HG03196 (cell line): ENCODE data around the gene THADA.

Source experiments
- ATAC-seq: cut with Tn5 transposase; IDR thresholded peaks from one replicate; pipeline ENCODE4 v1.9.1; 2021; ENCODE audit not compliant: unreplicated experiment

The THADA gene

DNA sequence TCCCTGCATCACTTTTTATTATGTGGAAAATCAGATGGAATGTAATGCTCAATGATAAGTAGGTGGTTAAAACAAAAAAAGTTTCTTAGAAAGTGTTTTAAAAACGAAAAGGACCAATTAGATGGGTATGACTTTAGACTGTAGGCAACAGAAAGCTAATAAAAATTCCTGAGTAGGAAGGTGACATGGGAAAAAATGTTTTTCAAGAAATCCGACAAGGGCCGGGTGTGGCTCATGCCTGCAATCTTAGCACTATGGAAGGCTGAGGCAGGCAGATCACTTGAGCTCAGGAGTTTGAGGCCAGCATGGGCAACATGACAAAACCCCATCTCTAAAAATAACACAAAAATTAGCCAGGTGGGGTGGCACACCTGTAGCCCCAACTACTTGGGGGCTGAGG, 126.1 kb downstream of the THADA start:
- no peak for ATAC-seq

DNA sequence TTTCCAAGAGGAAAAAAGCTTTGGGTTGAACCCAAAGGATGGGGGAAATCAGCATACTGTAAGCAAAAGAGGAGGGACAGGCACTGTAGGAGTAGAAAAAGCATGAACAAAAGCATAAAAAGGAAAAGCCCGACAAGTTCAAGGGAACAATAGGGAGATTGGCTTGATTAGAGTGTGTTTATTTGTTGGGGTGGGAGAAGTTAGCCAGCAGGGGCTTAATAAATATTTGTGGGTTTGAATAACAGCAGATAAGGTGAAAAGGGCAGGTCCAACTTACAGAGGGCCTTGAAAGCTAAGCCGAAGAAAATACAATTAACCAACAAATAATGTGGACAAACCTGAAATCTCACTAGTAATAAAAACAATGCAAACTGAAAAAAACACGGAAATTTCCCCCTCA, 126.7 kb downstream of the THADA start:
- ATAC-seq, result no peak

DNA sequence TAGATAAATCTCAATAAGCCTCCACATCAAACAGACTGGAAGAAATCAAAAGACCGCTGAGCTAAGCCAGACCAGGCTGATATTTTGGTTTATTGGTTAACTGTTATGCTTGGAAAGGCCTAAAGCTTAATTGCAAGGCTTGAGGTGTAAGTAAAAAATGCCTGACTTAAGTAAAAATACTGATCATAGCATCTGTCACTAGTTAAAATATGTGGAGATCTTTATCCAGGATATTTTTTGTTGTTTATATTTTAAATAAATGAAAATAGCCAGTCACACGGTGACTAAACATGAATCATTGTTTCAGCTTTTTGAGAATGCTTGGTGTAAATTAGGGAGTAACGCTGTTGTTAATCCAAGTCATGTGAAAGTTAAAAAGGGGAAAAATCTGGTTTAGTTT, 127.9 kb downstream of the THADA start:
- ATAC-seq, result no peak

DNA sequence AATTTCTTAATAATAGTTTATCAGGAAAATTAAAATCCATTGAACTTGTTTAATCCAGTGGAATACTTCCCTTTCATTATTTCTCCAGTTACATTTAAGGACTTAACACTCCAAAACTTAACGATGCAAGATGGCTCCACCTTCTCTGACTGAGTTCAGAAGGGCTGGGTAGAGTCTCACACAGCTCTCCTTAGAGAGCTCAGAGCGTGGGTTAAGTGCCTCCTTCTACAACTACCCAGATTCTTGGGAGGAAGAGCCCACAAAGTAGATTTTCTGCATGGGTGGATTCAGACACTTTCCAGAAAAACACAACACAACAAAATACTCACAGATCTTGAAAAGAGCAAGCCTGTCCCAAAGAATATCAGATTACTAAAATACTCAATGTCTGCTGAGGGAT, 130.6 kb downstream of the THADA start:
- no peak for ATAC-seq

DNA sequence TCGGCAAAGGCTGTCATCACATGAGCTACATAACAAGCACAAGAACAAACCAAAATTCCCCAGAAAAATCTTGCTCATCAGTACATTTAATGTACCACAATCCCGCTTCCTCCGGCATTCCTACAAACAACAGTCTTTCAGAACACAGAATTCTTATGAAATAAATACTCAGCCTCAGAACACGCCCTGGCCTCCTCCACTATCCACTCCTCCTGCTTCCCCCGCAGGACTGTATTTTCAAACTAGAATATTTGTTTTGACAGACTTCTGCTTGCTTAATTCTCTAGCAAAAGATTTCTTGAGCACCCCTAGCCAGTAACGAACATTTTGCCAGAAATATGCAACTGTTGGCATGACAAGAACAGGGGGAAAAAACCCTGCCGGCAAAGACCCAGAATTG, 131.2 kb downstream of the THADA start:
- no peak for ATAC-seq

DNA sequence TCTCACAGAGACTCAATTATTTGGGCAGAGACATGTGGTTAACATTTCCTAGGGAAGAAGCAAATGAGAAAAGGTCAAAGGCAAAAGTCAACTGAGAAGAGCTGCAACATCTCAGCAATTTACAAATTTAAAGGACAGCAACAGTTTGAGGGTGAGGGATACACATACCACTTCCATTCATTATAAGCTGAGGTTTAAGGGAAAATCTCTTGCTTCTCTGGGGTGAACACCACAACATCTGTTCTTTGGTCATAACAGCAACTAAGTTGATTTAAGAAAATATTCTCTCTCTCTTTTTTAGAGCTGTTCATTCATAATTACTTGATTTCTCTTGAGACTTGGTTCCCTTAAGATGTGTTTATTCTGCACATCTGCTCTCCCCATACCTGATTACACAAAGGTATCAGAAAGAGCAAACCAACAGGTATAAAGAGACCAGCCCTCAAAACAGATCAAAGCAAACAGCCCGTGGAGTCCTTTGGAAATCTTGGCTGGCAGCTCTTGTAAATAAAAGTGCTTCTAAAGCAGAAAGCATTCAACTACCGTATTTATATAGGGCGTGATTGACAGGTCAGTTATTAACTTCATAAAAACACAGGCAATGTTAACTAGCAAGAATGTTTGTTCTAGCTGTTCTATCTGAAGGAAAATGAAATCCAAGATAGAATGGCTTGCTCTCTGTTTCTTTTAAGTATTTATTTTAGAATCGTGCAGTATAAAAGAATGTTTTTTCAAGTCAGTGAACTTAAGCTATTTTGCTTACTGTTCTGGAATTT, 132.8 kb downstream of the THADA start:
- no peak for ATAC-seq

DNA sequence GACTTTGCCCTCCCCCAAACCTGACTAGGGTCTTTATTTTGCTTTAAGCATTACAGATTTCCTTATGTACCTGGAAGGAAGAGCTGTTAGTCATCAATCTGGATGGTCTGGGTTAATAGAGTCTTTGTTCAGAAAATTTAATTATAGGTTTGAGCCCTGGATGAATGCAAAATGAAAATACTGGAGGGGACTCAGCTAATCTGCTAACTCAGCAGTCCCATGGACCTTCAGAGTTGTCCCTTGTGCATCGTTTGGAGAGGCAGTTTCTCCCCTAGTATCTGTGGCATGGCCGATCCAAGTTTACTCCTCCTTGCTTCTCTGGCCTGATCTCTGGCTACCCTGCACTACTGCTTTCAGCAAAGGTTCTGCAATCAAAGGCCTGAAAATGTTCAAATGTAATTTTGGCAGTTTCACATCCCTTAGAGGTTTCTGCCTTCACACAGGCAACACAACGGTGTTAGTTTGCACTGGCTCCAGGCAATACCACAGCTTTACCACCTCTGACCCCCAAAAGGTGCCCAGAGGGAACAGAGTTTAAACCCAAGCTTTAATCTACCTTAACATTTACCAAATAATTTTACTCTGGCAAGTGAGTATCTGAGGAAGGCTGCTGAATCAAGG, 134.3 kb downstream of the THADA start:
- ATAC-seq, result peak; percentile 74

DNA sequence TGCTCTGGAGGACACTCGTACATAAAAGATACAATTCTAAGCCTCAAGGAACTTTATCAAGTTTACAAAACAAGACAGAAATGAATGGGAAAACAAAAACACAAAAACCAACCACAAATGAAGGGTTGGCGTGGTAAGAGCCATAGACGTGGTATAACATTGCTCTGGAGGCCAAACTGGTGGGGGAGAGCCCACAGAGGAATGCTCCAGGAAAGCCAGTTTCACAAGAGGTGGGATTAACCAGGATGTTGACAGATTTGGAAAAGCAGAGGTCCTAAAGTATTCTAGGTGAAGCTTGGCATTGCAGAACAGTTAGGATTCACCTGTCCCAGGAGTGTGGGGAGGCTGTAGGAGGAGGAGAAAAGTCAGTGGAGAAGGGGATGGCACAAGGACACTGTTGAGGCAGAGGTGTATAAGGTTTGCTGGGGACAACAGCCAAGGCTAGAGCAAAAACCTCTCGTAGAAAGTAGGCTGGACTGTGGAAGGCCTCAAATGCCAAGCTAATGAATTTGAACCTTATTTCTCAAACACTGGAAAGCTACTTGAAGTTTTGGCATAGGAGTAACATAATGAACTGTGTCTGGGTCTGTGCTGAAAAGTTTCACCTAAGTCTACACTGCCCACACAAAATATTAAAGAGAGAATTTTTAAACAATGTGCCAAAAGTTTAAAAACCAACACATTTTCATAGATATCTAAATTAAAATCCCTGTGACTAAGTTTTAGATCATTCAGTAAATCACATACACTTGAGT, 135.1 kb downstream of the THADA start:
- no peak for ATAC-seq

DNA sequence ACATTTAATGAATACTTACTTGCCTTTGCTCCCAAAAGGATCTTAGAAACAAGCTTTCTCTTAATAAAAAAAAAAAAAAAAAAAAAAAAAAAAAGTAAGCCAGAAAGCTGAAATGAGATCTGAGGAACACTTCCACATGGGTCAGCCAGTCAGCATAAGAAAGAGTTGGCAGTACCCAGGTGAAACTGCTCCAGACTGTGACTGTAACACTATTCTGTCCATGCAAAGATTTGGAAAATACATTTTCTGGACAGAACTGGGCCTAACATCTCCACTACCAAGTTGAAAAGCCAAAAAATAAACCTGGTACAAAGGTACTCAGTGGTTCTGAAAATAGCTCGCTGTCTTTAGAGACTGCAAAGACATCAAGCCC, 135.7 kb downstream of the THADA start:
- no peak for ATAC-seq

DNA sequence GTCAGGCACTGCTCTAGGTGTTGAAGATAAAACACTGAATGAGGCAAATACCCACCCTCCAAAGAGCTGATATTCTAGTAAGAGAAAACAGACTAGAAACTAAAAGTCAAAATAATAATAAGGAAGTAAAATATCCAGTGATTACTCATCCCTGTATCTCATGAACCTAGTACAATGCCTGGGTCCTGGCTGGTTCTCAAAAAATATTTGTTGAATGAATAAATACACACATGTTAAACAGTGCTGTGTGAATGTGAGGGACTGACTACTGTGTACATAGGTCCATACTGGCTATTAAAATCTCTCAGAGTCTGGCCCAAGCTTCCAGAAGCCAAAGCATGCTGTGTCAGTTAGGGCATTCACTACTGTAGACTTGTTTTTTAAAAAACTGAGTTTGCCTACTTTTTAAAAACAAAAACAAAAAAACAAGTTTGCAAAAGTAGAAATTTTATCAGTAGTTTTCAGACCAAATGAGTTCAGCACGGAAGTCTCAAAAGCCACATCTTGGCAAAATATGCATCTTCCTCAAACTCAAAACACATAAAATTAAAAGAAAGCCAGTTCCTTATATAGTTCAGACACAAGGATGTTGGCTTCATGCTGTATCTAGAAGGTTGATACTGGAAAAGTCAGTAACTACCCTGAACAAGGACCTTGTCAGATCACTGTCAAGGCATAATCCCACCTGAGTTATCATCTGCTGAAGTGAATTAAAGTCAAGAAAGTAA, 136.2 kb downstream of the THADA start:
- ATAC-seq, result no peak

DNA sequence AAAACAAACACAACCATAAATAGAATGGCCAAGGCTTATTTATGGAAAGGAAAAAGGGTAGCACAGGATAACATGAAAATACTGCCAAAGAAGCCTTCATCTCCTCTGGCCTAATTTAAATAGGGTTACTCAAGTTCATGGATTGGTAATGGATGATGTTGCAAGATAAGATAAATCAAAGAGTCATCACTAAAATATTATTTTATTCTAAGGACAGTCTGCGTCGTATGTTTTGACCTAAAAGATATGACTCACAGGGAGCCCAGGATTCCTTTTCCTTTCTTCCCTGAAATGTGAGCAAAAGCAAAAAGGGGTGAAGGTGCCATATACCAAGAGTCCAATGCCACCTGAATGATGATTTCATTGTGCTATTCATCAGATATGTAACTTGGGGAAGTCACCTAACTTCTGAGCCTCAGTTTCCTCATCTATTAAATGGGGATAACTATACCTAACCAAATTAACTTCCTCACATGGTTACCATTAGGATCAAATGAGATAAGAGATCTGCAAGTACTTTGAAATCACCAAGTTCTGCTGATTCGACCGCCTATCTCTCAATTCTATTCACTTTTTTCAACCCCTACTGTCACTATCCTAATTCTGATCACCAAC, 137.7 kb downstream of the THADA start:
- no peak for ATAC-seq

DNA sequence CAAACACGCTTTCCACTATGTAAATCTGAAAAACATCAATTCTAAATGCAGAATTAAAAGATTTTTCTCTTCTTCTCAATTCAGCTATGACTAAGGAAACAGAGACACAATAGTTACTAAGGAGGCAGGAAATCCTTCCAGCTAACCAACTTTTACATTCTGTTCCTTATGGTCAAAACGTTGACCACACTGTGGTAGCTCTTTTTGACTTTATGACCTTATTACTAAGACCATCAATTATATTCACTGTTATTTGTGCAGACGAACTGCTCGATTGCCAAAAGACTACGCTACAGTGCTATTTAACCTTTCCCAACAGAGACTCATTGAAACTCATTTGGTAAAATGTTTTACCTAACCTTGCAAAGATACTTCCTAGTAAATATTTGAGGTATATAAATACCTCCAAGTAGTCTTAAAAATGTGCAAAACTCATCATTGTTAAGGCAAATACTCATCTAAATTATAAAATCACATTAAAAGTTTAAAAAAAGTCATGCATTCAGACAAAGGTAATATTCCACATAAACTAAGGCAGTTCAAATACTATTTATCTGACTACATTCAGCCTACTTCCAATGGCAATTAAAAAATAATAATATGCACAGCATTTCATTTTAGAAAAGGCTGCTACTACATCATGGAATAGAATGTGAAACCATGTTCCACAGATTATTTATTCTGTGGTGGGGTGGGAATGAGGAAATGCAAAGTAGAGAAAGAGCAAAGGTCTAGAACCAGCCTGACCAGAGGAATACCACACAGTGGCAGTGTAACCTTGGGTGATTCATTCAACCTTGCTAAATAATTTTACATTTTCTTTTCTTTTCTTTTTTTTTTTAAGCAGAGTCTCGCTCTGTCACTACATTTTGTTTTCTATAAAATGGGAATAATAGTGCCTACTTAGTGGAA, 139.9 kb downstream of the THADA start:
- peak; percentile 58 for ATAC-seq

DNA sequence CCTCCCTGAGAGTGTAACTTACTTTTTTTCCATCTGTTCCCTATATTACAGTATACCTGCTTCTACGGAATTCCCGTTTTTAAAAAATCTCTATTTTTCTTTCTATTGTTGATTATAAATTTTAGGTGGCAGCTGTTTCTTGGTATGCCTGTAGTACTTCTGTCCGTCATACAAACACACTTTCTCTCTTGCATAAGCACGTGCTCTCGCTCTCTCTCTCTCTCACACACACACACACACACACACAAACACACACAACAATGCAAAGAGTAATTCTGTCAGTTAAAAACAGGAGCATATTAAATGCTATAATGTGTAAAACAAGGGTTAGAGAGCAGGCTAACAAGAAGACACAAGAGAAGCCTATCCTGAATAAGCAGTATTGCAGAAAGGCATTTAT, 140.5 kb downstream of the THADA start:
- no peak for ATAC-seq

DNA sequence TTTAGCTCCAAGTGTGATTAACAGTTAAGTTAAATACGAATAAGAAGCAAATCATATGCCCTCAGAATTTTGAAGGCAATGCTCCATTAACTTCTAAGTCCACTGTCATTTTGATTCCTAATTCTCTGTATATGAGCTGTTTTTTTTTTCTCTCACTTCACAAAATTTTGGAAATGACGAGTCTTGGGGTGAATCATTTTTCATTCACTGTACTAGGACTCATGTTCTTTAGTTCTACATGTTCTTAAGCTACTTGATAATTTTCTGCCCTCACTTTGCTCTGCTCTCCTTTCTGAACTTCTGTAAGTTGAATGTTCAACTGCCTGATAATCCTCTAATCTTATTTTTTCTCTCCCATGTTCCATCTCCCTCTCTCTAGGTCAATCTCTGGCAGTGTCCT, 141.0 kb downstream of the THADA start:
- ATAC-seq, result no peak

DNA sequence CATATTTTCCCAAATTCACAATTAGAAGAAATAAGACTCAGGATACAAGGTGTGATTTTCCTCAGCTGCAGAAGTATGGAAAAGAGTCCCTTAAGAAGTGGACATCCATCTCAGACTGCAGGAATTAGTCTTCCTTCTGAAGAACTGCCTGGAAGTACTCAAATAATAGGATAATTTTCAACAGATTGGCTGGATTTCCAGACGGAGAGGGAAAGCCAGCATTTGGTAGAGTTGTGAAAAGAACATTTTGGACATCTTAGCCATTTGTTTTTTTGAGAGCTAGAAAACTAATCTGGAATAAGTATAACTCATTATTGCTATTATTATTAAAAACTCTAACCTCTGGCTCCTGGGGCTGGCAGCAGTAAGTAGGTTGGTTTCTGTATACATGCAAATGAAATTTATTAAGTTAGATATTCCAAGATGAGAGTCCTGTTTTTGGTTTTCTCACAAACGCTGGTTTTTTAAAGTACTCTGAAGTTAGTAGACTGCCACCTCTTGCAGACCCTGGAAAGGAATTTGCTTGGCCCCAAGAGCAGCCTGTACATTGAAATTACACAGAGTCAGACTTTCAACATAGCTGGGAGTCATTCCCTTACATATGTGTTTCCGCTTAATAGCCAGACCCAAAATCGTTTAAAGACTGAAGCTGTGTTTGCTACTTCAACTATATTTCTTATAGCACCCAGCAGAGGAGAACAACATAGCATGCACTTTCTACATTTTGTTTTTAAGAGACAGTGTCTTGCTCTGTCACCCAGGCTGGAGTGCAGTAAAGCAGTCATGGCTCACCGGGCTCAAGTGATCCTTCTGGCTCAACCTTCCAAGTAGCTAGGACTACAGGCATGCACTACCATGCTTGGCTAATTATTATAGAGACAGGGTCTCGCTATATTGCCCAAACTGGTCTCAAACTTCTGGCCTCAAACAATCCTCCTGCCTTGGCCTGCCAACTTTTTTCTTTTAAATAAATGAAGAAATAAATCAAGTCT, 142.4 kb downstream of the THADA start:
- no peak for ATAC-seq

DNA sequence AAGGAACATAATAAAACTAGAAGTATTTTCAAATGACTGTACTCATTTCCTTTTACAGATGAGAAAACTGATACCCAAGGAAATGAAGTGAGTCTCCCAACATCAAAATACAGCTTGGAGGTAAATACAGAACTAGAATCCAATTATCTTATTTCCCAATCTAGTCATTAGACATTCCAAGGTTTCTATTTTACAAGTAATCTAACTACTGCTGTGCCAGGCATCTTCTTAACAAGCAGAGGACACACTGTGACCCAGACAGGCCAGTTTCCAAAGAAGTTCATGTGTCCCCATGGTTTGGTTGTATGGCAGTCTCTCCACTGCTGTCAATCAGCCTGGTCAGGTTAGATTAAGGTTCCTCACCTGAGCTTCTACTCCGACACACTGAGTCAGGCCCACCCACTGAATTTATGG, 143.5 kb downstream of the THADA start:
- ATAC-seq, result no peak

DNA sequence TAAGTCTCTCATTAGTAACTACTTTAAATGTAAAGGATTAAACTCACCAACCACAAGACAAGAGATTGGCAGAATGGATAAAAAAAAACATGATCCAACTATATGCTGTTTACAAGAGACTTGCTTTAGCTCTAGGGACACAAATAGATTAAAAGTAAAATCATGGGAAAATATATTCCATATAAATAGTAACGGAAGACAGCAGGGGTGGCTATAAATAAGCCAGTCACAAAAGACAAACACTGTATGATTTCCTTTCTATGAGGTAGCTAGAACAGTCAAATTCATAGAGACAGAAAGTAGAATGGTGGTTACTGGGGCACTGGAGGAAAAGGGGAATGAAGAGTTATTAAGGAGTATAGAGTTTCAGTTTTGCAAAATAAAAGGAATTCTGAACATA, 145.2 kb downstream of the THADA start:
- ATAC-seq, result no peak

DNA sequence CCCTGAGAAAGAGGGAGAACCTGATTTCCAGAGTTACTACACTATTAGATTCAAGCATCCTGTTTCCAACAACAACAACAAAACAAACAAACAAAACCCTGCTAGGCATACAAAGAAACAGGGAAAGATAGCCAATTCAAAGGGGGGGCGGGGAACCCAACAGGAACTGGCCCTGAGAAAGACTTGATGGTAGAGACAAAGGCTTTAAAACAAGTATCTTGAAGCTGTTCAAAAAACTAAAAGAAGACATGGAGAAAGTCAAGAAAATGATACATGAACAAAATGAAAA, 147.1 kb downstream of the THADA start:
- no peak for ATAC-seq
